Neural cell (in vitro differentiated cells): ENCODE data around the gene NIPBL. TPM values are rescaled to one million over a fixed set of nuclear protein-coding genes. Genes with fewer than 3 reads are reported as not detected.
"Not testable (repeated sequence)": the region's sequence is repeated elsewhere in the genome, so short reads cannot be mapped to it uniquely, and the experiment has no call there.

Source experiments
- H2AFZ ChIP-seq: fragments of 200-600, 300-800 bp; sonication (generic), shearing (Covaris generic); 2 replicates; pipeline ENCODE4 v1.6.0; 2014; ENCODE audit warnings: low read depth, mild to moderate bottlenecking, antibody characterized with exemption, low read length, moderate library complexity
- H3F3A ChIP-seq: fragments of 200-600 bp; shearing (Covaris generic); 2 replicates; pipeline ENCODE4 v1.6.1; 2016; ENCODE audit warnings: mild to moderate bottlenecking, moderate library complexity, mixed read lengths, antibody characterized with exemption, low read length; ENCODE audit not compliant: insufficient read depth, poor library complexity, severe bottlenecking
- H3K27ac ChIP-seq: fragments of 200-600, 300-800 bp; sonication (generic), shearing (Covaris generic); 2 replicates; pipeline ENCODE4 v1.5.1; 2014; ENCODE audit warnings: mild to moderate bottlenecking, low read length, moderate library complexity
- H3K27me3 ChIP-seq: fragments of 300-800, 200-600 bp; sonication (generic), shearing (Covaris generic); 2 replicates; pipeline ENCODE4 v1.6.0; 2014; ENCODE audit warnings: mild to moderate bottlenecking, low read depth, low read length, moderate library complexity; ENCODE audit not compliant: insufficient read depth
- H3K36me3 ChIP-seq: fragments of 300-800, 200-600 bp; sonication (generic), shearing (Covaris generic); 2 replicates; pipeline ENCODE4 v1.5.1; 2014; ENCODE audit warnings: mild to moderate bottlenecking, antibody characterized with exemption, low read length, moderate library complexity; ENCODE audit not compliant: insufficient read depth
- H3K4me2 ChIP-seq: fragments of 300-800, 200-600 bp; sonication (generic), shearing (Covaris generic); 2 replicates; pipeline ENCODE4 v1.6.0; 2014; ENCODE audit warnings: mild to moderate bottlenecking, low read length
- H3K4me3 ChIP-seq: fragments of 300-800, 200-600 bp; sonication (generic), shearing (Covaris generic); 2 replicates; pipeline ENCODE4 v1.5.1; 2014; ENCODE audit warnings: mild to moderate bottlenecking, low read length, moderate library complexity
- H3K79me2 ChIP-seq: fragments of 200-600 bp; shearing (Covaris generic); replicated peaks from 2 replicates; pipeline ENCODE4 v1.6.0; 2014; ENCODE audit warnings: mild to moderate bottlenecking, low read length, moderate library complexity; ENCODE audit not compliant: insufficient read depth
- H3K9ac ChIP-seq: fragments of 300-800, 200-600 bp; sonication (generic), shearing (Covaris generic); 2 replicates; pipeline ENCODE4 v1.6.1; 2016; ENCODE audit warnings: mild to moderate bottlenecking, low read length, mixed read lengths
- H3K9me2 ChIP-seq: fragments of 200-600 bp; shearing (Covaris generic); 2 replicates; pipeline ENCODE4 v1.6.1; 2016; ENCODE audit warnings: mild to moderate bottlenecking, low read length, mixed read lengths; ENCODE audit not compliant: insufficient read depth
- H3K9me3 ChIP-seq: fragments of 200-600, 300-800 bp; sonication (generic), shearing (Covaris generic); 2 replicates; pipeline ENCODE4 v1.6.1; 2016; ENCODE audit warnings: mild to moderate bottlenecking, mixed run types, low read length, moderate library complexity, mixed read lengths
- H4K20me1 ChIP-seq: fragments of 200-600 bp; shearing (Covaris generic); 2 replicates; pipeline ENCODE4 v1.6.1; 2016; ENCODE audit warnings: mild to moderate bottlenecking, mixed run types; ENCODE audit not compliant: insufficient read depth
- CTCF ChIP-seq: fragments of 450-650 bp; IDR thresholded peaks from 2 replicates; pipeline ENCODE4 v1.5.1; 2014; ENCODE audit warnings: antibody characterized with exemption, mild to moderate bottlenecking, moderate library complexity; ENCODE audit not compliant: poor library complexity, severe bottlenecking
- EP300 ChIP-seq: fragments of 450-650 bp; conservative IDR thresholded peaks from 2 replicates; pipeline ENCODE4 v1.6.1; 2014; ENCODE audit warnings: antibody characterized with exemption, mild to moderate bottlenecking, moderate library complexity; ENCODE audit not compliant: poor library complexity, severe bottlenecking
- EZH2 ChIP-seq: fragments of 200-600, 300-800 bp; shearing (Covaris generic), sonication (generic); IDR thresholded peaks from 2 replicates; pipeline ENCODE4 v1.6.1; 2014; ENCODE audit warnings: antibody characterized with exemption, low read length, borderline replicate concordance, mild to moderate bottlenecking; ENCODE audit not compliant: insufficient read depth, poor library complexity, severe bottlenecking
- MXI1 ChIP-seq: fragments of 450-650 bp; conservative IDR thresholded peaks from 2 replicates; pipeline ENCODE4 v1.6.1; 2014; ENCODE audit warnings: antibody characterized with exemption, mild to moderate bottlenecking; ENCODE audit not compliant: poor library complexity, severe bottlenecking
- POLR2AphosphoS5 ChIP-seq: IDR thresholded peaks from 2 replicates; pipeline ENCODE4 v1.6.1; 2012
- RAD21 ChIP-seq: fragments of 450-650 bp; conservative IDR thresholded peaks from 2 replicates; pipeline ENCODE4 v1.6.1; 2014; ENCODE audit warnings: antibody characterized with exemption, mild to moderate bottlenecking, moderate library complexity
- REST ChIP-seq: IDR thresholded peaks from 2 replicates; pipeline ENCODE4 v1.6.1; 2012; ENCODE audit warnings: borderline replicate concordance
- SMC3 ChIP-seq: fragments of 450-650 bp; conservative IDR thresholded peaks from 2 replicates; pipeline ENCODE4 v1.6.1; 2014; ENCODE audit warnings: antibody characterized with exemption, mild to moderate bottlenecking, moderate library complexity; ENCODE audit not compliant: poor library complexity
- TAF1 ChIP-seq: IDR thresholded peaks from 2 replicates; pipeline ENCODE4 v1.6.1; 2012; ENCODE audit warnings: low read depth
- polyA plus RNA-seq: library from polyadenylated mRNA; depleted of rRNA; stranded (reverse); fragments of >200 nt; gene quantifications from 2 replicates; pipeline ENCODE4 v1.2.3, GENCODE V29; 2014

Gene NIPBL
- polyA plus RNA-seq, 1 donor from 2014 or later: 27.5 TPM

DNA sequence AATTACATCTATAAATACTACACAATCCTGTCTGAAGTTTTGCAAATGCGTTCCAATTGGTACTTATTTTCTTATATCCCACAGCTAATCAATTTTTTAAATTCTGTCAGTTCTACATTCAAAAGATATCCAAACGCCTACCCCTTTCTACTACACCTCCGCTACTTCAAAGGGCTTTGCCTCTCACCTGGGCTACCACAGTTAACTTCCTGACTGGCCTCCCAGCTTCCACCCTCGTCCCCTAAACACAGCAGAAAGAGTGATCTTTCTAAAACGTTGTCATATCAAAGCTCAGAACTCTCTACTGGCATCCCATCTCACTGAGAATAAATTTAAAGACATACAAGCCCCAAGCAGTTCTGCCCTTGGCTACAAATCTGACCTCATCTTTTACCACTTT is 32.3 kb upstream of the NIPBL start:
- Histone ChIP-seq H3K36me3 (no peaks in the 10 kb centered on the region), H3F3A (no peaks in the 10 kb centered on the region), H4K20me1 (no peaks in the 10 kb centered on the region), H3K4me3 (no peak overlapping the region), H3K27ac (no peak overlapping the region), H3K79me2 (no peaks in the 10 kb centered on the region), H3K9ac (no peak overlapping the region), H2AFZ (no peak overlapping the region), H3K27me3 (no peaks in the 10 kb centered on the region), H3K9me3 (no peaks in the 10 kb centered on the region), H3K9me2 (no peaks in the 10 kb centered on the region), H3K4me2 (no peak overlapping the region)
- TF ChIP-seq CTCF (no peak), RAD21 (no peak), POLR2AphosphoS5 (no peak), MXI1 (no peak), TAF1 (no peak), EZH2 (no peak), REST (no peak), SMC3 (no peak), EP300 (no peak)

DNA sequence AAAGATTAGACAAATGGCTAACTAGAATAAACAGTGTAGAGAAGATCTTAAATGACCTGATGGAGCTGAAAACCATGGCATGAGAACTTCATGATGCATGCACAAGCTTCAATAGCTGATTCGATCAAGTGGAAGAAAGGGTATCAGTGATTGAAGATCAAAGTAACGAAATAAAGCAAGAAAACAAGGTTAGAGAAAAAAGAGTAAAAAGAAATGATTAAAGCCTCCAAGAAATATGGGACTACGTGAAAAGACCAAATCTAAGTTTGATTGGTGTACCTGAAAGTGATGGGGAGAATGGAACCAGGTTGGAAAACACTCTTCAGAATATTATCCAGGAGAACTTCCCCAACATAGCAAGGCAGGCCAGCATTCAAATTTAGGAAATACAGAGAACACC is 28.0 kb upstream of the NIPBL start:
- H3K4me3 ChIP-seq, H3K4me2 ChIP-seq, H3K27me3 ChIP-seq, H3K27ac ChIP-seq, H3F3A ChIP-seq, H3K9ac ChIP-seq, H2AFZ ChIP-seq, H3K9me3 ChIP-seq, H3K36me3 ChIP-seq, H4K20me1 ChIP-seq, H3K9me2 ChIP-seq, H3K79me2 ChIP-seq: not testable (repeated sequence)

DNA sequence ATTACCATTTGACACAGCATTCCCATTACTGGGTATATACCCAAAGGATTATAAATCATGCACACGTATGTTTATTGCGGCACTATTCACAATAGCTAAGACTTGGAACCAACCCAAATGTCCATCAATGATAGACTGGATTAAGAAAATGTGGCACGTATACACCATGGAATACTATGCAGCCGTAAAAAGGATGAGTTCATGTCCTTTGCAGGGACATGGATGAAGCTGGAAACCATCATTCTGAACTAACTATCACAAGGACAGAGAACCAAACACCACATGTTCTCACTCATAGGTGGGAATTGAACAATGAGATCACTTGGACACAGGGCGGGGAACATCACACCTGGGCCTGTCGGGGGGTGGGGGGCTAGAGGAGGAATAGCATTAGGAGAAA is 23.7 kb upstream of the NIPBL start:
- not testable (repeated sequence) for H3K9me3 ChIP-seq, H3K36me3 ChIP-seq, H3K4me3 ChIP-seq, H2AFZ ChIP-seq, H3K9ac ChIP-seq, H4K20me1 ChIP-seq, H3K4me2 ChIP-seq, H3K79me2 ChIP-seq, H3K27me3 ChIP-seq, H3K9me2 ChIP-seq, H3K27ac ChIP-seq, H3F3A ChIP-seq
